WTC11 (cell line): ENCODE results near the gene SORCS2.

Source experiments
- ZNF232 ChIP-seq: sonication (generic); formaldehyde crosslinking; IDR thresholded peaks from 2 replicates; pipeline ENCODE4 v1.8.0; 2022; ENCODE audit warnings: mild to moderate bottlenecking, missing genetic modification reagents
- TF ChIP-seq, protein P1 (sequence below): fragments of 200-600 bp; IDR thresholded peaks from 2 replicates; pipeline ENCODE4 v1.8.0; 2022; ENCODE audit warnings: antibody characterized with exemption
- TF ChIP-seq, protein P2 (sequence below): sonication (generic); formaldehyde crosslinking; IDR thresholded peaks from 2 replicates; pipeline ENCODE4 v1.8.1; 2023; ENCODE audit warnings: mild to moderate bottlenecking, missing genetic modification reagents, moderate library complexity
- TF ChIP-seq, protein P3 (sequence below): sonication (generic); formaldehyde crosslinking; IDR thresholded peaks from 2 replicates; pipeline ENCODE4 v1.8.1; 2023; ENCODE audit warnings: mild to moderate bottlenecking, missing genetic modification reagents

DNA sequence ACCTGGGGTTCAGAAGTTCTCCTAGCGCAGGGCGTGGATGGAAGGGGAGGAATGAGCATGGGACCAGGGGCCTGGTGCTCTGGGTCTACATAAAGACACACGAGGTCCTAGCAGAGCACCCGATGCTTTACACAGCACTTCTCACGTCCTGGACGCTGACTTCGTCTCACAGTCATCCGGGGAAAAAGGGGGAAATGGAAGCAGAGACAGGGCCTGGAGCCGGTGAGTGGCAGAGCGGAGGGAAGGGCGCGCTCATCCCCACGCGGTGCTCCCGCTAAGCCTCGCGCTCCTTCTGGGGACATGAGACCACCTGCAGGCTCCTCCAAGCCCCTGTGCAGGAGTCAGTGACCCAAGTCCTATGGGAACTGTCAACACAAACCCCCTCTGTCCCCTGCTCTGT is 589.7 kb downstream of the SORCS2 start:
- TF ChIP-seq, protein P1, sequence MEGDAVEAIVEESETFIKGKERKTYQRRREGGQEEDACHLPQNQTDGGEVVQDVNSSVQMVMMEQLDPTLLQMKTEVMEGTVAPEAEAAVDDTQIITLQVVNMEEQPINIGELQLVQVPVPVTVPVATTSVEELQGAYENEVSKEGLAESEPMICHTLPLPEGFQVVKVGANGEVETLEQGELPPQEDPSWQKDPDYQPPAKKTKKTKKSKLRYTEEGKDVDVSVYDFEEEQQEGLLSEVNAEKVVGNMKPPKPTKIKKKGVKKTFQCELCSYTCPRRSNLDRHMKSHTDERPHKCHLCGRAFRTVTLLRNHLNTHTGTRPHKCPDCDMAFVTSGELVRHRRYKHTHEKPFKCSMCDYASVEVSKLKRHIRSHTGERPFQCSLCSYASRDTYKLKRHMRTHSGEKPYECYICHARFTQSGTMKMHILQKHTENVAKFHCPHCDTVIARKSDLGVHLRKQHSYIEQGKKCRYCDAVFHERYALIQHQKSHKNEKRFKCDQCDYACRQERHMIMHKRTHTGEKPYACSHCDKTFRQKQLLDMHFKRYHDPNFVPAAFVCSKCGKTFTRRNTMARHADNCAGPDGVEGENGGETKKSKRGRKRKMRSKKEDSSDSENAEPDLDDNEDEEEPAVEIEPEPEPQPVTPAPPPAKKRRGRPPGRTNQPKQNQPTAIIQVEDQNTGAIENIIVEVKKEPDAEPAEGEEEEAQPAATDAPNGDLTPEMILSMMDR: no peak
- TF ChIP-seq ZNF232 (CRISPR knock-in tag): no peak
- TF ChIP-seq, protein P2, sequence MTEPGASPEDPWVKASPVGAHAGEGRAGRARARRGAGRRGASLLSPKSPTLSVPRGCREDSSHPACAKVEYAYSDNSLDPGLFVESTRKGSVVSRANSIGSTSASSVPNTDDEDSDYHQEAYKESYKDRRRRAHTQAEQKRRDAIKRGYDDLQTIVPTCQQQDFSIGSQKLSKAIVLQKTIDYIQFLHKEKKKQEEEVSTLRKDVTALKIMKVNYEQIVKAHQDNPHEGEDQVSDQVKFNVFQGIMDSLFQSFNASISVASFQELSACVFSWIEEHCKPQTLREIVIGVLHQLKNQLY: no peak
- TF ChIP-seq, protein P3, sequence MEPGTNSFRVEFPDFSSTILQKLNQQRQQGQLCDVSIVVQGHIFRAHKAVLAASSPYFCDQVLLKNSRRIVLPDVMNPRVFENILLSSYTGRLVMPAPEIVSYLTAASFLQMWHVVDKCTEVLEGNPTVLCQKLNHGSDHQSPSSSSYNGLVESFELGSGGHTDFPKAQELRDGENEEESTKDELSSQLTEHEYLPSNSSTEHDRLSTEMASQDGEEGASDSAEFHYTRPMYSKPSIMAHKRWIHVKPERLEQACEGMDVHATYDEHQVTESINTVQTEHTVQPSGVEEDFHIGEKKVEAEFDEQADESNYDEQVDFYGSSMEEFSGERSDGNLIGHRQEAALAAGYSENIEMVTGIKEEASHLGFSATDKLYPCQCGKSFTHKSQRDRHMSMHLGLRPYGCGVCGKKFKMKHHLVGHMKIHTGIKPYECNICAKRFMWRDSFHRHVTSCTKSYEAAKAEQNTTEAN (CRISPR knock-in tag): no peak
